NCI-H2227 (cell line): ENCODE data around the gene NUDC.
"Not testable (repeated sequence)": the region's sequence is repeated elsewhere in the genome, so short reads cannot be mapped to it uniquely, and the experiment has no call there.

Source experiments
- DNase-seq: peaks from one replicate; lab custom pipeline; 2025; ENCODE audit not compliant: unreplicated experiment; lab: John Stamatoyannopoulos, UW

Gene NUDC

GRCh38 chr1:26911399-26912146 lies 10.0 kb upstream of the NUDC start:
- DNase-seq = no peak

GRCh38 chr1:26912147-26912490 lies 9.4 kb upstream of the NUDC start:
- no peak for DNase-seq

- no peak for DNase-seq
These were observed 8.2 kb upstream of the NUDC start for GRCh38 chr1:26913389-26913753.

- peak; percentile 67 for DNase-seq
These were observed 7.6 kb upstream of the NUDC start, which contains the start of gene NR0B2 for GRCh38 chr1:26913754-26914619. Gene NR0B2, minus strand, starts transcription at chr1:26913975. Its CDS starts 35 bp downstream, at chr1:26913940.

- DNase-seq = no peak
These were observed 6.2 kb upstream of the NUDC start for GRCh38 chr1:26915204-26915842.

GRCh38 chr1:26921126-26921539 lies 410 bp upstream of the NUDC start:
- no peak for DNase-seq

GRCh38 chr1:26922431-26922729 lies 837 bp downstream of the NUDC start:
- DNase-seq = no peak

GRCh38 chr1:26922901-26923300 lies 1.4 kb downstream of the NUDC start:
- DNase-seq = no peak

GRCh38 chr1:26923711-26924110 lies 2.2 kb downstream of the NUDC start:
- DNase-seq = no peak

- DNase-seq = no peak
These were observed 11.0 kb downstream of the NUDC start for GRCh38 chr1:26932531-26932930.

- no peak for DNase-seq
These were observed 15.3 kb downstream of the NUDC start for GRCh38 chr1:26936823-26937222.

- no peak for DNase-seq
These were observed 16.6 kb downstream of the NUDC start for GRCh38 chr1:26938004-26938658.

GRCh38 chr1:26938659-26939025 lies 17.1 kb downstream of the NUDC start:
- no peak for DNase-seq

GRCh38 chr1:26941311-26941710 lies 19.8 kb downstream of the NUDC start:
- DNase-seq = no peak

GRCh38 chr1:26942656-26943055 lies 21.1 kb downstream of the NUDC start:
- no peak for DNase-seq

- no peak for DNase-seq
These were observed 23.6 kb downstream of the NUDC start for GRCh38 chr1:26945138-26945537.

- no peak for DNase-seq
These were observed 24.2 kb downstream of the NUDC start for GRCh38 chr1:26945728-26946127.

- no peak for DNase-seq
These were observed 24.7 kb downstream of the NUDC start for GRCh38 chr1:26946270-26946669.

GRCh38 chr1:26948725-26949057 lies 27.1 kb downstream of the NUDC start:
- DNase-seq = not testable (repeated sequence)

- no peak for DNase-seq
These were observed 27.9 kb downstream of the NUDC start for GRCh38 chr1:26949266-26949925.

- no peak for DNase-seq
These were observed 28.4 kb downstream of the NUDC start for GRCh38 chr1:26949926-26950319.
